Cardiac fibroblast (primary cell): Measurements from ENCODE around the gene FGF21.

ENCODE experiments used
- DNase-seq, 2 donors: peaks; one replicate each; pipeline versions ENCODE4 v3.0.0 to v3.0.0-alpha.2; 2010; ENCODE audit warnings: low read depth in 2 of 2
- H3K4me3 ChIP-seq, 2 donors: replicated peaks in 1 of 2; 1 replicate in 1 of 2; 2 replicates in 1 of 2; pipeline ENCODE4 v1.5.1; 2011; ENCODE audit warnings: low read depth in 2 of 2, low read length in 2 of 2, mild to moderate bottlenecking in 2 of 2, moderate library complexity in 1 of 2
- TF ChIP-seq, protein P1 (sequence below): IDR thresholded peaks from one replicate; pipeline ENCODE4 v1.5.1; 2011; ENCODE audit warnings: low read depth, mild to moderate bottlenecking, low read length, inconsistent platforms

FGF21 gene

GRCh38 chr19:48740164-48740972 is 15.0 kb upstream of the FGF21 start, which contains the start of gene RASIP1:
TSS of gene RASIP1 (minus strand) at chr19:48740610. CDS start at chr19:48740282, 328 bp downstream.
- TF ChIP-seq, protein P1, sequence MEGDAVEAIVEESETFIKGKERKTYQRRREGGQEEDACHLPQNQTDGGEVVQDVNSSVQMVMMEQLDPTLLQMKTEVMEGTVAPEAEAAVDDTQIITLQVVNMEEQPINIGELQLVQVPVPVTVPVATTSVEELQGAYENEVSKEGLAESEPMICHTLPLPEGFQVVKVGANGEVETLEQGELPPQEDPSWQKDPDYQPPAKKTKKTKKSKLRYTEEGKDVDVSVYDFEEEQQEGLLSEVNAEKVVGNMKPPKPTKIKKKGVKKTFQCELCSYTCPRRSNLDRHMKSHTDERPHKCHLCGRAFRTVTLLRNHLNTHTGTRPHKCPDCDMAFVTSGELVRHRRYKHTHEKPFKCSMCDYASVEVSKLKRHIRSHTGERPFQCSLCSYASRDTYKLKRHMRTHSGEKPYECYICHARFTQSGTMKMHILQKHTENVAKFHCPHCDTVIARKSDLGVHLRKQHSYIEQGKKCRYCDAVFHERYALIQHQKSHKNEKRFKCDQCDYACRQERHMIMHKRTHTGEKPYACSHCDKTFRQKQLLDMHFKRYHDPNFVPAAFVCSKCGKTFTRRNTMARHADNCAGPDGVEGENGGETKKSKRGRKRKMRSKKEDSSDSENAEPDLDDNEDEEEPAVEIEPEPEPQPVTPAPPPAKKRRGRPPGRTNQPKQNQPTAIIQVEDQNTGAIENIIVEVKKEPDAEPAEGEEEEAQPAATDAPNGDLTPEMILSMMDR: no peak
- H3K4me3 ChIP-seq: peak within 1 kb of the TSS in 1 of 2 donors; percentile 36
- DNase-seq: no peak

DNA sequence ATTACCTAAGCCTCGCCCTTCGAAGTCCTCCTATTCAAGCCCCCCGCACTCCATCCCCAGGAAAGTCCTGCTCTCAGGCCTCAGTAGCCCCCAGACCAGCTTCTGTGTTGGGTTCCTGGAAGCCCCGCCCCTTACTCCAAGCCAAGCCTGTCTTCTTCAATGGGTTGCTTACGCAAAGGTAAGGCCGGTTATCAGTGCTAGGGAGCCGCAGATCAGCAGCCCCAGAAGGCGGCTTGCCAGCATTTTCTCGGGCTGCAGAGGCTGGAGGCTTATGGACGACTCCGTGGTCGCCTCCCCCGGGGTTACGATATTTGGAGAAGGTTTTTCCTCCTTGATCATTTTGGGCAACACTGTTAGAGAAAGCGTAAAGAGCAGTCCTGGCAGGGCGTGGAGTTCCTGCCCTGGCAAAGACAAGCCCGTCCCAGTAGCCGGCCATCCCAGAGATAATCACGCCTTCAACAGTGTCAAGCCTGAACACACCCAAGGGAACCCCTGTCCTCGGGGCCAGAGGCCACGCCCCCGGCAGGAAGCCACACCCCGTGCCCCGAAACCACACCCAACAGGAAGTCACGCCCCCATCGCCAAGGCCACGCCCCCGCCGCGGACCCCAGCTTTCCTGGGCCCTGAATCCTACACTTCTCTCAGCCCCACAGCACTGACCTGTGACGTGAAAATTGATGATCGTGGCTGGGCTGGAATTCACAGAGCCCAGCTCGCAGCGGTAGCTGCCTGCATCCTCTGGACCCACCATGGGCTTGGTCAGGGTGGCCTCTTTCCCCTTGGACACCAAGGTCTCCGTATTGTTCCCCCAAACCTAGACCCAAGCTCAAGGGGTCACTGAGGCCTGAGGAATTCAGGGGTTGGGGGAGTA is 14.0 kb upstream of the FGF21 start:
- TF ChIP-seq, protein P1: no peak
- DNase-seq: no peak
- H3K4me3 ChIP-seq: no peak overlapping the region

GRCh38 chr19:48742096-48742495 is 13.2 kb upstream of the FGF21 start:
- no peak for DNase-seq
- no peak overlapping the region for H3K4me3 ChIP-seq

GRCh38 chr19:48745208-48745995 is 9.9 kb upstream of the FGF21 start:
- DNase-seq: peak; percentile 72 to 76
- no peak overlapping the region for H3K4me3 ChIP-seq
- TF ChIP-seq, protein P1: no peak

More at GRCh38 chr19:48742096-48742495, 13.2 kb upstream of the FGF21 start:
- TF ChIP-seq, protein P1: no peak

GRCh38 chr19:48746110-48746509 is 9.2 kb upstream of the FGF21 start:
- H3K4me3 ChIP-seq: no peak overlapping the region
- no peak for DNase-seq
- TF ChIP-seq, protein P1: no peak
